ENCODE data around the gene MIPEP. TPM values are rescaled to one million over a fixed set of nuclear protein-coding genes. Genes with fewer than 3 reads are reported as not detected.
A peak's percentile ranks its signal among the peaks of the same experiment; 100 is the strongest.

MIPEP gene
- total and polyA plus RNA-seq, 2 donors (not counting 1 experiment from before 2014, with no cell fraction given): 90.0 to 92.5 TPM

- no peaks in the 10 kb centered on the region for H3K27me3 ChIP-seq (ENCODE audit: control insufficient read depth, insufficient read depth, low read length)
- H2AFZ ChIP-seq (ENCODE audit: low read length): no peak overlapping the region
- no peak for TF ChIP-seq EZH2 (IDR thresholded peaks at IDR 0.05; ENCODE audit: low read length, missing control alignments)
- no peak for TF ChIP-seq CTCF (conservative IDR thresholded peaks at IDR 0.05 in 1 of 2, IDR thresholded peaks at IDR 0.05 in 1 of 2; ENCODE audit: low read depth in 1 of 2, low read length in 2 of 2)
- H3K27ac ChIP-seq (ENCODE audit: insufficient read depth, low read length): peak overlapping the region; percentile 74
- H3K9ac ChIP-seq (ENCODE audit: insufficient read depth, low read length): peak overlapping the region; percentile 16
- H3K79me2 ChIP-seq (ENCODE audit: control insufficient read depth, insufficient read depth, low read length): no peaks in the 10 kb centered on the region
- peaks cover 17% of the 10 kb centered on the region for H3K4me1 ChIP-seq (ENCODE audit: control insufficient read depth, extremely low read depth, insufficient read depth, low read length)
- no peaks in the 10 kb centered on the region for H3K9me3 ChIP-seq (ENCODE audit: control insufficient read depth, insufficient read depth, low read depth, low read length)
- H3K4me3 ChIP-seq (replicated peaks in 1 of 4; ENCODE audit: control extremely low read depth in 1 of 4, insufficient read depth in 1 of 4, low read depth in 3 of 4, low read length in 4 of 4): no peak overlapping the region
- H3K36me3 ChIP-seq (ENCODE audit: control insufficient read depth, insufficient read depth, low read length): no peaks in the 10 kb centered on the region
- no peak for DNase-seq (ENCODE audit: low read depth in 2 of 2)
- H3K4me2 ChIP-seq (ENCODE audit: extremely low read depth, insufficient read depth, low read length): no peak overlapping the region
- no peaks in the 10 kb centered on the region for H4K20me1 ChIP-seq (ENCODE audit: control insufficient read depth, extremely low read depth, insufficient read depth, low read length)
These were observed 188.0 kb downstream of the MIPEP start for GRCh38 chr13:23701186-23701585.

GRCh38 chr13:23699271-23699670 is 189.9 kb downstream of the MIPEP start:
- Histone ChIP-seq H3K27me3 (ENCODE audit: control insufficient read depth, insufficient read depth, low read length) (no peaks in the 10 kb centered on the region), H3K79me2 (ENCODE audit: control insufficient read depth, insufficient read depth, low read length) (no peaks in the 10 kb centered on the region), H3K4me1 (ENCODE audit: control insufficient read depth, extremely low read depth, insufficient read depth, low read length) (peaks cover 13% of the 10 kb centered on the region), H3K4me3 (replicated peaks in 1 of 4; ENCODE audit: control extremely low read depth in 1 of 4, insufficient read depth in 1 of 4, low read depth in 3 of 4, low read length in 4 of 4) (no peak overlapping the region), H3K36me3 (ENCODE audit: control insufficient read depth, insufficient read depth, low read length) (no peaks in the 10 kb centered on the region), H3K9ac (ENCODE audit: insufficient read depth, low read length) (no peak overlapping the region), H3K27ac (ENCODE audit: insufficient read depth, low read length) (no peak overlapping the region), H4K20me1 (ENCODE audit: control insufficient read depth, extremely low read depth, insufficient read depth, low read length) (no peaks in the 10 kb centered on the region), H3K9me3 (ENCODE audit: control insufficient read depth, insufficient read depth, low read depth, low read length) (no peaks in the 10 kb centered on the region), H3K4me2 (ENCODE audit: extremely low read depth, insufficient read depth, low read length) (no peak overlapping the region), H2AFZ (ENCODE audit: low read length) (no peak overlapping the region)
- TF ChIP-seq EZH2 (IDR thresholded peaks at IDR 0.05; ENCODE audit: low read length, missing control alignments): no peak
- no peak for TF ChIP-seq CTCF (conservative IDR thresholded peaks at IDR 0.05 in 1 of 2, IDR thresholded peaks at IDR 0.05 in 1 of 2; ENCODE audit: low read depth in 1 of 2, low read length in 2 of 2)
- DNase-seq (ENCODE audit: low read depth in 2 of 2): no peak

GRCh38 chr13:23697772-23698313 is 191.4 kb downstream of the MIPEP start:
- H3K36me3 ChIP-seq (ENCODE audit: control insufficient read depth, insufficient read depth, low read length): no peaks in the 10 kb centered on the region
- H3K79me2 ChIP-seq (ENCODE audit: control insufficient read depth, insufficient read depth, low read length): no peaks in the 10 kb centered on the region
- H3K4me2 ChIP-seq (ENCODE audit: extremely low read depth, insufficient read depth, low read length): no peak overlapping the region
- H3K27ac ChIP-seq (ENCODE audit: insufficient read depth, low read length): no peak overlapping the region
- peaks cover 11% of the 10 kb centered on the region for H3K4me1 ChIP-seq (ENCODE audit: control insufficient read depth, extremely low read depth, insufficient read depth, low read length)
- H4K20me1 ChIP-seq (ENCODE audit: control insufficient read depth, extremely low read depth, insufficient read depth, low read length): no peaks in the 10 kb centered on the region
- H3K27me3 ChIP-seq (ENCODE audit: control insufficient read depth, insufficient read depth, low read length): no peaks in the 10 kb centered on the region
- no peak overlapping the region for H3K9ac ChIP-seq (ENCODE audit: insufficient read depth, low read length)
- H3K4me3 ChIP-seq (replicated peaks in 1 of 4; ENCODE audit: control extremely low read depth in 1 of 4, insufficient read depth in 1 of 4, low read depth in 3 of 4, low read length in 4 of 4): no peak overlapping the region
- no peaks in the 10 kb centered on the region for H3K9me3 ChIP-seq (ENCODE audit: control insufficient read depth, insufficient read depth, low read depth, low read length)
- DNase-seq (ENCODE audit: low read depth in 2 of 2): no peak
- no peak overlapping the region for H2AFZ ChIP-seq (ENCODE audit: low read length)
- no peak for TF ChIP-seq EZH2 (IDR thresholded peaks at IDR 0.05; ENCODE audit: low read length, missing control alignments)
- TF ChIP-seq CTCF (conservative IDR thresholded peaks at IDR 0.05 in 1 of 2, IDR thresholded peaks at IDR 0.05 in 1 of 2; ENCODE audit: low read depth in 1 of 2, low read length in 2 of 2): no peak
